H1 (cell line): ENCODE results near the gene TBC1D22A. TPM values are rescaled to one million over a fixed set of nuclear protein-coding genes. Genes with fewer than 3 reads are reported as not detected.

Experiments used
- CTCF ChIA-PET: fragments of 300-600 bp; sonication (Branson Sonifier 250); formaldehyde crosslinking; loops from one replicate; lab custom pipeline; 2021; ENCODE audit not compliant: partially characterized antibody; lab: Charles Lee
- POLR2A ChIA-PET: fragments of 300-600 bp; sonication (Branson Sonifier 250); formaldehyde crosslinking; loops from one replicate; lab custom pipeline; 2021; ENCODE audit warnings: inconsistent platforms; ENCODE audit not compliant: partially characterized antibody; lab: Charles Lee
- DNase-seq, 2 experiments: peaks; one replicate each; pipeline versions ENCODE4 v3.0.0 to v3.0.0-alpha.2; 2010 to 2022; ENCODE audit warnings: low spot score in 2 of 2, low read depth in 1 of 2, mixed read lengths in 1 of 2
- FAIRE-seq: peaks from 2 replicates; lab custom pipeline; 2011; peaks lifted over from hg19 to GRCh38; lab: Jason Lieb, UNC
- H2AFZ ChIP-seq: 2 replicates; pipeline ENCODE4 v1.8.1; 2012; ENCODE audit warnings: low read length, inconsistent platforms
- H2AK5ac ChIP-seq: 2 replicates; pipeline ENCODE4 v1.6.1; 2013; ENCODE audit warnings: low read depth, low read length
- H2BK120ac ChIP-seq: replicated peaks from 2 replicates; pipeline ENCODE3; 2013; ENCODE audit warnings: low read depth, low read length, inconsistent platforms
- H2BK12ac ChIP-seq: 2 replicates; pipeline ENCODE4 v1.6.1; 2013; ENCODE audit warnings: low read depth, low read length
- H2BK15ac ChIP-seq: 2 replicates; pipeline ENCODE4 v1.6.1; 2013; ENCODE audit warnings: low read length
- H2BK20ac ChIP-seq: 2 replicates; pipeline ENCODE4 v1.6.1; 2013; ENCODE audit warnings: low read length
- H2BK5ac ChIP-seq: 2 replicates; pipeline ENCODE4 v1.6.1; 2013; ENCODE audit warnings: low read depth, low read length
- H3K14ac ChIP-seq: 2 replicates; pipeline ENCODE4 v1.6.1; 2013; ENCODE audit warnings: inconsistent platforms; ENCODE audit not compliant: insufficient read length
- H3K18ac ChIP-seq: 2 replicates; pipeline ENCODE4 v1.6.1; 2013; ENCODE audit warnings: low read length; ENCODE audit errors: extremely low read depth
- H3K23ac ChIP-seq: 2 replicates; pipeline ENCODE4 v1.6.1; 2013; ENCODE audit warnings: inconsistent platforms; ENCODE audit not compliant: insufficient read length
- H3K23me2 ChIP-seq: 2 replicates; pipeline ENCODE4 v1.6.1; 2013; ENCODE audit warnings: low read depth, low read length
- H3K27ac ChIP-seq: 2 replicates; pipeline ENCODE4 v1.6.1; 2011; ENCODE audit warnings: low read depth, low read length, inconsistent platforms
- H3K27me3 ChIP-seq, 4 experiments: replicated peaks in 1 of 4; 1 replicate in 1 of 4; 2 replicates in 3 of 4; pipeline versions ENCODE4 v1.6.1 to v1.8.1; 2011 to 2013; ENCODE audit warnings: low read length in 3 of 4, mild to moderate bottlenecking in 3 of 4, inconsistent platforms in 2 of 4, mixed read lengths in 2 of 4, moderate library complexity in 1 of 4; ENCODE audit not compliant: control insufficient read depth in 3 of 4, insufficient read depth in 3 of 4; ENCODE audit errors: extremely low read depth in 1 of 4
- H3K36me3 ChIP-seq, 4 experiments: 2 replicates each; pipeline versions ENCODE4 v1.6.1 to v1.8.1; 2011 to 2013; ENCODE audit warnings: mild to moderate bottlenecking in 4 of 4, low read length in 3 of 4, moderate library complexity in 2 of 4, control low read depth in 1 of 4, inconsistent platforms in 1 of 4; ENCODE audit not compliant: insufficient read depth in 4 of 4, control insufficient read depth in 2 of 4
- H3K4ac ChIP-seq: replicated peaks from 2 replicates; pipeline ENCODE3; 2013; ENCODE audit warnings: low read length, low read depth, mixed read lengths, inconsistent platforms; ENCODE audit not compliant: insufficient read length
- H3K4me1 ChIP-seq, 4 experiments: replicated peaks in 1 of 4; 1 replicate in 1 of 4; 2 replicates in 3 of 4; pipeline versions ENCODE4 v1.6.1 to v1.8.1; 2011 to 2013; ENCODE audit warnings: low read length in 3 of 4, inconsistent platforms in 2 of 4, mixed read lengths in 1 of 4; ENCODE audit not compliant: insufficient read depth in 4 of 4, control insufficient read depth in 3 of 4
- H3K4me2 ChIP-seq, 2 experiments: 2 replicates each; pipeline versions ENCODE4 v1.6.1 to v1.8.1; 2011 to 2013; ENCODE audit warnings: low read depth in 2 of 2, low read length in 2 of 2, control low read depth in 1 of 2, inconsistent platforms in 1 of 2, mild to moderate bottlenecking in 1 of 2; ENCODE audit not compliant: insufficient read depth in 1 of 2
- H3K4me3 ChIP-seq, 4 experiments: fragments of 200-600, 300-600 bp in 1 of 4; sonication (generic), shearing (Covaris generic), sonication (Bioruptor Twin) in 1 of 4; 2 replicates each; pipeline versions ENCODE4 v1.5.1 to v1.8.1; 2011 to 2016; ENCODE audit warnings: low read length in 4 of 4, low read depth in 3 of 4, control low read depth in 2 of 4, inconsistent platforms in 2 of 4, mild to moderate bottlenecking in 2 of 4, mixed read lengths in 1 of 4, moderate library complexity in 1 of 4; ENCODE audit not compliant: insufficient read depth in 2 of 4; ENCODE audit errors: extremely low read depth in 1 of 4
- H3K56ac ChIP-seq: replicated peaks from 2 replicates; pipeline ENCODE3; 2013; ENCODE audit warnings: low read depth, mild to moderate bottlenecking, mixed read lengths, low read length, inconsistent platforms; ENCODE audit not compliant: insufficient read length
- H3K79me1 ChIP-seq: 2 replicates; pipeline ENCODE4 v1.6.1; 2013; ENCODE audit warnings: low read depth, low read length, control low read depth
- H3K79me2 ChIP-seq, 2 experiments: 2 replicates each; pipeline versions ENCODE4 v1.6.1 to v1.8.1; 2012 to 2013; ENCODE audit warnings: low read length in 2 of 2, mild to moderate bottlenecking in 2 of 2, inconsistent platforms in 1 of 2; ENCODE audit not compliant: insufficient read depth in 2 of 2, control insufficient read depth in 1 of 2
- H3K9ac ChIP-seq, 4 experiments: replicated peaks in 1 of 4; 1 replicate in 1 of 4; 2 replicates in 3 of 4; pipeline versions ENCODE4 v1.6.1 to v1.8.1; 2011 to 2013; ENCODE audit warnings: low read depth in 3 of 4, low read length in 3 of 4, control low read depth in 2 of 4, mild to moderate bottlenecking in 2 of 4, moderate library complexity in 2 of 4, inconsistent platforms in 1 of 4; ENCODE audit errors: extremely low read depth in 1 of 4
- H3K9me3 ChIP-seq, 2 experiments: 2 replicates each; pipeline versions ENCODE4 v1.6.1 to v1.8.1; 2012 to 2013; ENCODE audit warnings: mild to moderate bottlenecking in 2 of 2, moderate library complexity in 2 of 2, control low read depth in 1 of 2, inconsistent platforms in 1 of 2, low read depth in 1 of 2, low read length in 1 of 2, mixed read lengths in 1 of 2; ENCODE audit not compliant: insufficient read depth in 2 of 2
- H4K20me1 ChIP-seq, 2 experiments: replicated peaks in 1 of 2; 2 replicates each; pipeline versions ENCODE3 to v1.8.1; 2011 to 2013; ENCODE audit warnings: inconsistent platforms in 2 of 2, low read length in 2 of 2, mild to moderate bottlenecking in 1 of 2; ENCODE audit not compliant: insufficient read depth in 2 of 2, control insufficient read depth in 1 of 2
- H4K5ac ChIP-seq: 2 replicates; pipeline ENCODE4 v1.6.1; 2013; ENCODE audit warnings: low read length, low read depth, mixed read lengths, inconsistent platforms; ENCODE audit not compliant: insufficient read length
- H4K8ac ChIP-seq: 2 replicates; pipeline ENCODE4 v1.8.0; 2013; ENCODE audit warnings: mild to moderate bottlenecking, moderate library complexity, low read length, inconsistent platforms; ENCODE audit not compliant: insufficient read depth; ENCODE audit errors: extremely low read depth
- H4K91ac ChIP-seq: replicated peaks from 2 replicates; pipeline ENCODE3; 2013; ENCODE audit warnings: low read length, mixed read lengths, inconsistent platforms; ENCODE audit not compliant: insufficient read length
- CHD1 ChIP-seq: IDR thresholded peaks from 2 replicates; pipeline ENCODE4 v1.6.1; 2012; ENCODE audit warnings: low read depth, low read length, improper control_type of control experiment
- GTF2F1 ChIP-seq: IDR thresholded peaks from 2 replicates; pipeline ENCODE4 v1.6.1; 2012; ENCODE audit warnings: low read depth, low read length, improper control_type of control experiment, borderline replicate concordance
- TAF7 ChIP-seq: optimal IDR thresholded peaks from 2 replicates; pipeline ENCODE3; 2011; ENCODE audit warnings: low read depth, mild to moderate bottlenecking, inconsistent platforms, low read length, moderate library complexity, borderline replicate concordance
- TEAD4 ChIP-seq: IDR thresholded peaks from 2 replicates; pipeline ENCODE4 v1.6.1; 2012; ENCODE audit warnings: low read depth, low read length, inconsistent platforms, mixed read lengths
- WGBS, 2 experiments: shearing (Covaris generic) in 1 of 2; methylation state at CpG; one replicate each; pipeline versions ENCODE4 v1.1.6 to v1.1.7; 2013 to 2015; ENCODE audit warnings: low lambda C conversion rate in 2 of 2, mixed read lengths in 2 of 2, inconsistent platforms in 1 of 2, low coverage in 1 of 2, missing lambda C conversion rate in 1 of 2; ENCODE audit not compliant: insufficient replicate concordance in 2 of 2, insufficient coverage in 1 of 2, insufficient read length in 1 of 2; ENCODE audit errors: extremely low coverage in 1 of 2, missing lambda C conversion rate in 1 of 2; 5-methylcytosine and 5-hydroxymethylcytosine counted together
- polyA plus RNA-seq, 7 experiments: library from polyadenylated mRNA; depleted of rRNA in 3 of 7; stranded (reverse) in 5 of 7; unstranded in 2 of 7; fragments of >200 nt in 5 of 7; fragments of 200-250 nt in 2 of 7; gene quantifications; 1 replicate in 5 of 7; 2 replicates in 1 of 7; 4 replicates in 1 of 7; pipeline versions ENCODE4 v1.2.1 to v1.2.3, GENCODE V29; 2011 to 2013; ENCODE audit warnings: missing spikeins in 2 of 7, mixed read lengths in 2 of 7
- total RNA-seq: library from RNA; stranded (reverse); fragmentation: NEBNext Ultra II Directional; extraction: Animal tissue kit (Norgen Biotek cat#: 25700); gene quantifications from 2 replicates; pipeline ENCODE4 v1.2.1, GENCODE V29; 2021

Gene TBC1D22A
- total and polyA plus RNA-seq, 2 of the 8 experiments (the other 6 are each of a cell fraction or from before 2014, with no cell fraction given) = 11.9 to 18.4 TPM

DNA sequence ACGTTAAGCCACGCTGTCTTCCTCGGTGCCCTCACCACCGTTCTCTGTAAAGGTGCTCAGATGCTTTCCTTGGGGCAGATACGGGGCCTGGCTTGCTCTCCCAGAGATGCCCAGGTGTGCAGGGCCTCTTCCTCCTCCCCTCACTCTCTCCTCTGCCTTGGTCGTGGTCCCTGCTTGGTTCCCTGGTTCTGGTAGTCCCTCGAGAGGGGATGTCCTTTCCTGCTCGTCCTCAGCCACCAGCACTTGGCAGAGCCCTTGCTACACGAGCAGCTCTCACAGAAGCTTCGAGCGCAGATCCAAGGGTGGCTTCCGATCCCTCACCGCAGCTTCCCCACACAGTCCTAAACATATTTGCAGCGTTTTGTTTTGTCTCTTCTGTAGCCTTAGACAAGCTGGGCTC lies 298.8 kb downstream of the TBC1D22A start:
- FAIRE-seq (no peak), DNase-seq (no peak)
- H2BK12ac ChIP-seq = no peak overlapping the region
- no peak overlapping the region for H4K8ac ChIP-seq
- no peak for TF ChIP-seq TEAD4
- TF ChIP-seq GTF2F1 = no peak
- TF ChIP-seq CHD1 = no peak
- TF ChIP-seq TAF7 = no peak
- no peak overlapping the region for H2BK20ac ChIP-seq
- no peak overlapping the region for H3K23ac ChIP-seq
- H3K79me2 ChIP-seq = no peaks in the 10 kb centered on the region
- H3K9me3 ChIP-seq = no peaks in the 10 kb centered on the region
- peak overlapping the region; percentile 52; the same call in 1 of the 2 replicates for H2BK5ac ChIP-seq
- H3K9ac ChIP-seq = no peak overlapping the region
- peaks cover 5% of the 10 kb centered on the region; the same call in 1 of the 2 replicates for H3K79me1 ChIP-seq
- no peak overlapping the region for H3K4me3 ChIP-seq
- H3K23me2 ChIP-seq = no peaks in the 10 kb centered on the region
- no peak overlapping the region for H3K14ac ChIP-seq
- no peak overlapping the region for H3K4me2 ChIP-seq
- H2AFZ ChIP-seq = no peak overlapping the region
- H2BK15ac ChIP-seq = no peak overlapping the region
- H3K18ac ChIP-seq = no peak overlapping the region
- H3K4ac ChIP-seq = no peak overlapping the region
- no peak overlapping the region for H4K91ac ChIP-seq
- H4K5ac ChIP-seq = no peak overlapping the region
- no peak overlapping the region for H2BK120ac ChIP-seq
- no peak overlapping the region for H2AK5ac ChIP-seq
- peaks cover 0 to 3% of the 10 kb centered on the region in 2 experiments for H4K20me1 ChIP-seq
- H3K27me3 ChIP-seq = no peaks in the 10 kb centered on the region
- no peaks in the 10 kb centered on the region for H3K4me1 ChIP-seq
- ChIA-PET CTCF (no interaction called here), POLR2A (no interaction called here)
- H3K27ac ChIP-seq = no peak overlapping the region
- no peak overlapping the region for H3K56ac ChIP-seq
- H3K36me3 ChIP-seq = no peaks in the 10 kb centered on the region; a peak in 1 of 8 replicates
- 94% methylated on average over 14 of the region's 14 CpGs; no CpG with 5 or more reads in 1 of the 2 experiments for whole genome bisulfite sequencing, 2 experiments
